HT-29 (cell line): ENCODE results near the gene CADPS. TPM values are rescaled to one million over a fixed set of nuclear protein-coding genes. Genes with fewer than 3 reads are reported as not detected.
"Not testable (repeated sequence)": the region's sequence is repeated elsewhere in the genome, so short reads cannot be mapped to it uniquely, and the experiment has no call there.

Experiments
- DNase-seq: peaks from one replicate; pipeline ENCODE4 v3.0.0-alpha.2; 2015; ENCODE audit warnings: low spot score
- total RNA-seq: library from RNA; depleted of rRNA; stranded (reverse); fragments of >200 nt; shearing (Covaris generic); gene quantifications from 2 replicates; pipeline ENCODE4 v1.2.3, GENCODE V29; 2014

CADPS gene
- total RNA-seq, 1 experiment from 2014 or later = 0.13 TPM

DNA sequence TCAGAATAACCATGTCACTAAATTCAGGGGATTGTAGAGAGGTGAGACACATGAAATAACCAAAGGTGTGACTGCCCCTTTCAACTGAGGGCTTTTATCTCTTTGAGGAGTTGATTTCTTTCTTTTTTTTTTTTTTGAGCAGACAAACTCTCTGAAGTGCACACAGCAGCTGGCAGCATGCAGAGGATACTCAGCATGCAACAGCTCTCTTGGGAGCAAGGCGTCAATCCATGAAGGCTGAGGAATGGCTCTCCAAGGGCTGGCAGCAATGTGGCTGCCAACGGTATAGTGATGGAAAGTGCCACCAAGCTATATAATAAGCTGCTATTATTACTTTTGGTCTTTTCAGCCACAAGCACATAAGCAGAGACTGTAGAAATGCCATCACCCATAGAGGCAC lies 275.2 kb downstream of the CADPS start:
- no peak for DNase-seq

DNA sequence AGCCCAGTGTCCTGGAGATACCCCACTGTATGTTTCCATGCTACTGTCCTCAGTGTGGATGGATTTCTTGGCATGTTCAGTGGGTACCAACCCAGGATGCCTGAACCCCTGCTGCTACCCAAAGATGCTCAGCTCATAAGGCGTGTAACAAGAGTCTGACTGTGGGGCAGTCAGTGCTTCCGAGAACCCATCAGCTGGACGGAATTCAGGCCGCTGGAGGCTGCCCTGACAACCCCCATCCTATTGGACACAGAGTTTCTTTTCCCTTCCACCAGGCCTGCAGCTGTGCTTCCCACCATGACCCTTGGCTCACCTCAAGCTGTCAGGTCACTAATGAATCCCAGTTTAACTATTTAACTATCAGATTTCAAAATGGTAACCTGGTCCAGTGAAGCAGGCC lies 277.7 kb downstream of the CADPS start:
- no peak for DNase-seq

DNA sequence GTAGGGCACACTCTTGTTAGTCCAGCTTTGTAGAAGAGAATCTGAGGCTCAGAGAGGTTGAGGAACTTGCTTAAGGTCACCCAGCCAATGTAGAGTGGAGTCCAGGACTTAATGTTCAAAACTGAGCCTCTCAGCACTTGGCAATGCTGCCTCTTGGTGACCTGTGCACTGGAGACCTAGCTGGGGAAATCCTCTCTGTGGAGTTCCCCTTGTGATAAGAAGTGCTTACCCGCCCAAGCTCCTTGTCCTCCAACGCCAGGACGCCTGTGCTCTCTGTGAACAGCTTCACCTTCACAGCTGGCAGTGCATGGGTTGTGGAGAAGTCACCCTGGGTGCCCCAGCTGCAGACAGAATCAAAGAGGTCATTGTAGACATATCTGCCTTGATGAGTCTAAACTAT lies 282.8 kb downstream of the CADPS start:
- no peak for DNase-seq

DNA sequence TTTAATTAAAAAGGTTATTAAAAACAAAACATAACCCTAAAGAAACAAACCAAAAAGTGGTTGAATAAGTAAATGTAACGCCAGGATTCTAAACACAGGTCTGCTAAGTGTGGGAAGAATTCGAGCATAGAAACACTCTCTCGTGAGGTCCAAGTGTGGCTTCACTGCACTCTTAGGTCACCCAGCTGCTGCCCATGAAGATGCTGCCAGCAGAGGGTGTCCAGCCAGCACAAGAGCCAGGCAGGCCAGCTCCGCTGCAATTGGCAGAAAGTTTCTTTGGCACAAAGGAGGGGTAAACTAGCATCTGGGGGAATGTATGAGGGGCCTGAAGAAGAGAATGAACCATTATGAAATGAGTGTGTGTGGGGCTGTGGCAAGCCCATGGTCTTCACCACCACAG lies 286.1 kb downstream of the CADPS start:
- no peak for DNase-seq

DNA sequence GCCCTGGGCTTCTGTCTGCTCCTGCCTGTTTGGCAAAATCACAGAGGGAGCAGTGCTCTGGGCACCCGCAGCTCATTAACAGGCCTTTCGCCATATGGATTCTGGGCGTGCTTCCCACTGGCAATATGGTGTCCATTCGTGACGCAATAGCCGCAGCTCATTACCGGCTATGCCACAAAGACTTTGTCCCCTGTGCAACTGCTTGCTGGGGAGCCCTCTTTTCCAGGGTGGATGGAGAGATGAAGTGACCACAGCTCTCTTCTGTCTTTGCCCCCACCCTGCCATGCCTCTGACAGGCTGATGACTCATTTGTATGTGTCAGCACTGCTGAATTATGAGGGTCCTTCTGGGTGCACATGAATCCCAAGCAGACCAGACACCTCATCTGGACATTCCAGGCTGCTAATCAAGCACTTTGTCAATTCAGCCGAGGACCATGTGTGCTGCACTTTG lies 287.6 kb downstream of the CADPS start:
- DNase-seq = no peak

DNA sequence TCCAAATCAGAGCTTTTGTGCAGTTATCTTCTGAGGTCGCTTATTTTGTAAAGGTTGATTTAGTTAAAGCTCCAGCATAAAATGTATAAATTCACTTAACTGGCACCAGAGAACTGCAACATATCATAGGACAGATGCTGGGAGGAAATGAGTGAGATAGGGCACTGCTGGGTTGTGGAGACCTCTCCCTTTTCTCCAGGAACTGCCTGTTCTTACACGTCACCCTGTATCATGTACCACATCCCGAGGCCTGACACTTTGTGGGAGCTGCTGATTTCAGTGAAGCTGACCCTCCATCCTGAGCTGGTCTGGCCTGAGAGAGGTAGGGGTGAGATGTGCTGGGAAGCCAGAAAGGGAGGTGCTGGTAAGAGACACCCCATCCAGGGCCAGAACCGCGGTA lies 288.0 kb downstream of the CADPS start:
- no peak for DNase-seq

DNA sequence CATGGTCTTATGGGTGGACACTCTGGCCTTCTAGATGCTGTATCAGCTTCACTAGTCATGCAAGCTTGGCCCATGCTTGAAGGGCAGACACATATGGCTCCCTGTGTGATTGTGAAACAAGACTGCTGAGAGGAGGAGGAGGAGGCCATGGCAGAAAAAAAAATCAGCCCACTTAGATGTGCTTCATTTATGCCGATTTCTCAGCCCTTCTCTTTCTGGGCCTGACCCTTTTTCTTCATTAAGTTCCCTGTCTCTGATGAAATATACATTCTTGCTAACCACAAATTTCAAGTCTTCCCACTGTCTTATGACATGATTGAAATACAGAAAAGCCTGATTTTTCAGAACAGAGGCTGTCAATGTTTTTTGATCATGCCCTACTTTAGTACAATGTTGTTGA lies 288.9 kb downstream of the CADPS start:
- DNase-seq = no peak

DNA sequence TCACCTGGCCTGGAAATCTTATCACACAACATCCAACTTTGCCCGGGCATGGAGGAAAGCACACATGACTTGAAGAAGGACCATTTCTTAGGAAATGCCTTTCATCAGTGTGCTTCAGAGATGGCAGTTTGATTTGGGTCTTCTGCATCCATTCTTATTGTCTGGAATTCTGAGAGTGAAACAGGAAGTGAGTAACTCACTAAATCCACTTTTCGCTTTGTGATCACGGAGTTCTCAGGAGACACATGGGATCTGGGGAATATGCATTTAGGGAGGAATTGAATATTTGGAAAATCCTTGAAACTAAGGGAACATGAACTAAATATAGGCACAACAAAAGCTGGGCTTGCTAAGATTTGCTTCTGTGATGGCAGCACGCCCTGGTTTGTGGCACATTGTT lies 289.4 kb downstream of the CADPS start:
- DNase-seq = no peak

DNA sequence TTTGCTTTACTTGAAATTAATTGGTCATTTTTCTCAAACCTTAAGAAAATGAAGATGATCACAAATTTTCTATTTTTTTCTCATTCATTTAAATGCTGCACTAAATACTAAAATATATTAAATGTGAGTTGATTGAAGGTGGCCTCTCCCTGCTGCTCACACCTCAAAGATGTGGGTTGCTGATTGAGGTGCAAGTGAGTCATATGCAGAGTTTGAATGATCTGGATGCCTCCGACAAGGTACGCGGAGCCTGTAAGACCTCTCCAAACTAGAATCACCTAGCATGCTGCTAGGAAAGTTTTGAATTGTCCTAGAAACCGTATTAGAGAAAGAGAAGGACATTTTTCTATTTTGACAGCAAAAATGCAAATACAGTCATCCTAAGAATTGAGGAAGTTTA lies 290.6 kb downstream of the CADPS start:
- no peak for DNase-seq

DNA sequence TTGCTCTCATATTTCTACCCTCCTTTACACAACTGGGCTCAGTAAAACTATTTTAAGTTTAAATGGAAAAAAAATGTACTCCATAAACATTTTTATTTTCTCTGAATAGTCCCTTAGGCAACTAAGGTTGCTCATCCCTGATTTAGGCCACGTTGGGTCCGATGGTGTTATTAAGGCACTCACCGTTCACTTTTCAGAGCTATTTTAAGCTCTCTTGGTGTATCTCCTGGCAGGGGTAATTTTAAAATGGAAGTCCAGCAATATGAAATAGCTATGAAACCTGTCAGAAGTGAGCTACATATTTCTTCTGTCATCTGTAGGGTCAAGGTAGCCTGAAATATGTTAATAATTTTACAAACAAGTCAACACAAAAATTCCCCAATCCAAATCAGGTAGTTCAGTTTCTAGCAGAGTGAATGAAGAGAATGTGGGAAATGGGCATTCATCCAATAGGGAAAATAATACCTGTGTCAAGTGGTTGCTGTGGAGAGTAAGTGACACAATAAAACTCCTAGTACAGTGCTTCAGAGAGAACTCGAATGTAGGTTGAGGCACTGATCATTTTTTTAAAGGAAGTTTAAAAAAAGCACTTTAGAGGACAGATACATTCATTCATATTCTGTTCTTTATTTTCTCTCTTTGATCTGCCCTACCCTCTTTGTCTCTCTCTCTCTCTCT lies 292.6 kb downstream of the CADPS start:
- no peak for DNase-seq

DNA sequence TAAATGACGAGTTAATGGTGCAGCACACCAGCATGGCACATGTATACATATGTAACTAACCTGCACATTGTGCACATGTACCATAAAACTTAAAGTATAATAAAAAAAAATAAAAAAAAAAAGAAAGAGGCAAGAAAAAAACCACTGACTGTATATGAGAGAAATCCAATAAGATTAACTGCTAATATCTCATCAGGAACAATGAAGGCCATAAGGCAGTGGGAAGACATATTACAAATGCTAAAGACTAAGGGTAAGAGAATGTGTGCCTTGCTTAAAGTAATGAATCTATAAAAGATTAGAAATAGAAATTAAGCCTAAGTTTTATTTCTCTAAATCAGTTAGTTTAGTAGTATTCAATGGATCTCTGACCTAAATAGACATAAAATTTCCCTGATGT lies 294.7 kb downstream of the CADPS start:
- DNase-seq = not testable (repeated sequence)

DNA sequence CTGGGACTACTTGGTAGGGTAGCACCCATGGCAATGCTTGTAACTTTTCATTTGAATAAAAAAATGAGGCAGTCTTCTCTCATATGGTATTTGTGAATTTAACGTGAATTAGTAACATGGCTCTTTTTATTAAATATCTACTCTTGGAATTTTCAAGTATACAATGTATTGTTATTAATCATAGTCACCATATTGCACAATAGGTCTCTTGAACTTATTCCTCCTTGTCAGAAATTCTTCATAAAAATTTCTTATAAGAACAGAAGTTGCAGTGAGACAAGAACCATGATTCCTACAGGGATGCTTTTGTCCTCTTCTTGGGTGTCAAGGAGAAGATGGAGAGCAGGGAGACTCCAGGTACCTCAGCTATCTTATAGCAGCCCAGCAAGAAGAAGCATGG lies 298.1 kb downstream of the CADPS start:
- no peak for DNase-seq

DNA sequence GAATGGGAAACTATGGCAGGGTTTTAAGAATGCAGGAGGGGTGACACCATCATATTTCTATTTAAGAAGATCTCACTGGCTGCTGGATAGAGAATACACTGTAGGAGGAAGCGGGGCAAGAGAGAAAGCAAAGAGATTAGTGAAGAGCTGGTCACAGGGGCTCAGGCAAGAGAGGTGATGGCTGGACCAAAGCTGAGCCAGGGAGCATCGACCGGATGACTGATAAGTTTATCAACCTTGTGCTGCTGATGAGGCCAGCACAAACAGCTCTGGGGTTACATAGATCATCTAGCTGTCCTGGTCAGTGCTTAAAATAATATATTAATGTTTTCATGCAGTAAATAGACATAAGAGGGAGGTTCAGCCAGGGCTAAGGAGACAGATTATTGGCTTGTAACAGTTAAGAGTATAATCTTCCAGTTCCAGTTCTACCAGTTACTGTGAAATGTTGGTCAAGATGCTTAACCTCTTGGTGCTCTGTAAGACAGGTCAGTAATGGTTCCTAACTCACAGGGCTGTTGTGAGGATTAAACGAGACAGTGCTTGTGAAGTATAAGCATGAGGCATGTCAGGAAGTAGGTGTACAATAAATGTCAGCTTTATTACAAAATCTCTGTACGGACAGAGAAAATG lies 300.8 kb downstream of the CADPS start:
- no peak for DNase-seq

DNA sequence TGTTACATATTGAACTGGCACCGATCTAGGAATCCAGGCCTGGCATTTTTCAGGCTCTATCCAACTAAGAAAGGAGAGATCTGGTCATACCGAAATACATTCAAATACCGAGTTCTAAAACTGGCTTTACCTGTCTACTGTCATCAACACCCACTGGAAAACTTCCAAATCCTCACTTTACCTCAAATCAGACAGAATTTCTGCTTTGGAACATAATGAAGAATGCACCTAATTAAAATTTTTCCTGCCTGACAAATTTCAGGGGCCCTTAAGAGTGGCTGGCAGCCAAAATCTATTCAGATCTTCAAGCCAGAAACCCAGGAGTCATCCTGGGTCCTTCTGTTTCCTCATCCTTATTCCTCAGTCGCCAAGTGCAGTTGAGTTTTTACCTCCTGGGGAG lies 303.3 kb downstream of the CADPS start:
- no peak for DNase-seq

DNA sequence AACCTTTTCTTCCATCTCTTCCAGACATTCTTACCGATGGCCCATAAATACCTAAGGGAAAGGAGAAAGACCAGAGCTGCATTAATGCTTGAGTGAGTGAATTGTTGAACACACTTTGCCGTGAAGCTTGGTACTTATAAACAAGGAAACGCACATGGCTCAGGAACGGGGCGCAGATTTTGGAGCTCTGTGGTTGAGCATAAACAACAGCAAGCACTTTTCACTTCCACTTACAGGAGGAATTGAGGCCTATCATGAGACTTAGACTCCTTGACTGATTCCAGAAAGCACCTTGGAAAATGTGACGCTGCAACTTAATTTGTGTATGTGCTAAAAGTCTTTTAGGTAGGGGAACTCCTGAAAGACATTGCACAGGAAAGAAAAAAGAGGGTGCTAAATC lies 304.3 kb downstream of the CADPS start:
- no peak for DNase-seq

DNA sequence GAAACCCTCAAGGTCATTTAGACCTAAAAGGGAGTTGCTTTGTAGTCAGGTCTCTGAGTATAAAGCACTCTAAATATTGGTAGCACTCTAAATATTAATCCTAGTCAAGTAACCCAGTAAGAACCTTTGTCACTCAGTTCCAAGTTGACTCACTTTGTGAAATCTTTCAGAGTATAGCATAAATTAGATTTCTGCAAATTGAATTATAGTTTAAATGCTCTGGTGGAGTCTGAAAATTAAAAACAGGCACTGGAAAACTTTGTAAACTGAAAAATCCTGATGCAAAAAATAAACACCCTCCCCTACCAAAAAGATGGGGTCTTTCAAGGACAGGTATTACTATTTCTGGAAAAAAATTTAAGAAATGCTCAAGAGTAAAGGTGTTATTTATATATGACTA lies 305.6 kb downstream of the CADPS start:
- no peak for DNase-seq

DNA sequence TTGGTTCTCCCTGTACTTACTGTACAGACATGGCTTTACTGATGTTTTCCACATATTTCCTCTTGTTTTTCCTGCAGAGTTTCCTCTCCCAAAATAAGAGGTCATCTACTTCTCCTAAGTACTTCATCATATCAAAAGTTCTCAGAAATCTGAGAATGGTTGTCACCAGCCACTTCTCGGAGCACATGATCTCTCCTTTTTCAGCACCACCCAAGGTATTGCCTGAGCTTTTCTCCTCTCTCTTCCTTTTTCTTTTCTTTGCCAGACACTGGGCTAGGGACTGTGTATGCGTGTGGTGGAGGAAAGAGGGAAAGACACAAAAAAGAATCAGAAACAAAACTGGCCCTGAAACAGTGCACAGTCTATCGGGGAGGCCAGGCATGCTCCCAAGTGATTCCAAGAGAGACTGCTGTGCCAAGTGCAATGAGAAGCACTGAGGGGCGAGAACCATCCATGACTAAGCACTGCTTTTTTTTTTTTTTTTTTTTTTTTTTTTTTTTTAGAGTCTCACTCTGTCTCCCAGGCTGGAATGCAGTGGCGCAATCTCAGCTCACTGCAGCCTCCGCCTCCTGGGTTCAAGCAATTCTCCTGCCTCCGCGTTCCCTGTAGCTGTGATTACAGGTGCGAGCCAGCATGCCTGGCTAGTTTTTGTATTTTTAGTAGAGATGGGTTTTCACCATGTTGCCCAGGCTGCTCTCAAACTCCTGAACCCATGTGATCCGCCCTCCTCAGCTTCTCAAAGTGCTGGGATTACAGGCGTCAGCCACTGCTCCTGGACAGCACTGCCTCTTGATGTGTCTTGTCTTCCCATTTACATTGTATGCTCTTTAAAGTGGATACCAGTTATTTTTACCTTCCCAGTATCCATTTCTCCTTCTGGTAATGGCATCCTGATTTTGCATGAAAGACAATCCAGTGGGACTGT lies 307.9 kb downstream of the CADPS start:
- no peak for DNase-seq

DNA sequence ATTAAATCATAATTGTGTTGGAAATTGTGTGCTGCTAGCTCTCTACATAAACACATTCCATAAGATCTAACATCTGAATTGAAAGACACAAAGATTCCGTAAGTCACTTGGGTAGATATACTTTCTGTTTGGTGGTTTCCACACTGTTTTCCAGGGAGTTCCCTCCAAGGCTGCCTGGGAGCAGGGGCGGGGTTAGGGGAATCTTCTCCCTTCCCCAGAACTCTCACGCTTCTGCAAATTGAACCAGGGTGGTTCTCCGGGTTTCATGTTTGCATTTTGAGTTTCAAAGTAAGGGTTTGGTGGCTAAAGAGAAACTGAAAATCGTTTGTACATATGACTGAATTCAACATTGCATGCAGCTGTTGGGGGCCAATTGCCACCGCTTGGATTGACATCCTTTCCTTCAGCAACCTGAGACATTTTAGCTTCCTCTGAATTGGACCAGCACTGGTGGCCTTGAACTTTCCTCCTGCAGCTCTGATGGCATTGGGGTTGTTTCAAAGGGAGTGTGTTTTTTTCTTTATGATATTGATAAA lies 309.1 kb downstream of the CADPS start:
- no peak for DNase-seq

DNA sequence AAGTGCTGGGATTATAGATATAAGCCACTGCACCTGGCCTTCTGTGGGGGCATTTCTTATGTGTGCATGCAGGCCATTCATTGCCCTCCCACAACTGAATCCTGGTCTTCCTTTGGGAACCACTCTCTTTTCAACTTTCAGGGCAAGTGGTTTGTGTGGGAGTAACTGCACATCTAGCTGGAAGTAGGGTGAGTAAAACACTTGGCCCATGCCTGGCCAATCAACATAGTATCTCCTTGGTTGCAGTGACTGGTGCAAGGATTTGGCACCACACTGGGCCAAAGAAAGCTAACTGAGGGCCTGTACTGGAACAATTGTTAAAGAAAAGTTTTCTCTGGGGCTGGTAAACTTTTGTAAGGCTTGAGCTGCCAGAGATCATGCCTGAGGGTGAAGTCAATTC lies 312.6 kb downstream of the CADPS start:
- DNase-seq = no peak

DNA sequence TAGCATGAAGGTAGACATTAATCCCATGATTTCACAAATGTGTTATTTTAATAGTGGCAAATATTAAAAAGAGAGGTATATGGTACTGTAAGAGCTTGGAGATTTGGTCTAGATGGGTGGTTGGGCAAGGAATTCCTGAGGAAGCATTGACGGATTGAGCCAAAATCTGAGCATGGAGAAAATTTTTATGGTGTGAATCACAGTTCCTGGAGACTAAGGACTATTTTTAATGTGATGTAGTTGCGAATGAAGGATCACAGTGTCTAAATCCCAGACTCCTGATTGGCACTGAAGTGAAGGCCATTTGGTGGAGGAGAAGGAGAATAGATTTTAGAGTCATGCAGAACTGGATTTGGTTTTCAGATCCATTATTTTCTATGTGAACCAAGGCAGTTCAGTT lies 313.2 kb downstream of the CADPS start:
- DNase-seq = no peak

DNA sequence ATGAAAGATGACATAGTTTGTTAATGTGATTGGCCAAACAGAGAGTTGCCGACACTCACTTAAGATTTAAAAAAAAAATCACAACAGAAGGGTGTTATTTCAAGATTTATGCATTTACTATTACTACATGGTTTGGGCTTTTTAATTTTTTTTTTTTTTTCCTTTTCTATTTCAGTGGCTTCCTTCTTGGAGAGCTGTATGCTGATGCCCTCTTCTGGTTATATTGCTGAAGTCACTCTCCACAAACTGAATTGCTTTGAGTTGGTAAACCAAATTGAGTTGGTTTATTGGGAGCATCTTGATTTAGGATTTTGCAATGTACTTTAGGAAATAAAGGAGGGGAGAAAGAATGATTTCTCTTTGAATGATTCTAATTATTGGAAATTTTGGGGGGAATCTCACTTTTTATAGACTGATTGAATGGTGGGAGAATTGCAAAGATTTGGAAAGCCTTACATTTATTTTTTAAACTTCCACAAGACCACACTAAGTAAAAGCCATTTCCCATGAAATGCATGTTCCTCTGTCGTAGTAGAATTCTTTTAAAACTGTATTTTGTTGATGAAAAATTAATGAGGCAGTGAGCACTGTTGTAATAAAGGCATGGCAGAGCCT lies 315.3 kb downstream of the CADPS start:
- DNase-seq = peak; percentile 3
